K562 (cell line): ENCODE data around the gene RCOR1. TPM values are rescaled to one million over a fixed set of nuclear protein-coding genes. Genes with fewer than 3 reads are reported as not detected.

Experiments used
- CC2D1A ChIP-seq: fragments of 450-650 bp; IDR thresholded peaks from 2 replicates; pipeline ENCODE4 v1.6.1; 2017; ENCODE audit warnings: mild to moderate bottlenecking
- CREB5 ChIP-seq: fragments of 250-450 bp; sonication (Bioruptor Pico); IDR thresholded peaks from 2 replicates; pipeline ENCODE4 v1.5.0; 2020; ENCODE audit warnings: mild to moderate bottlenecking
- CREM ChIP-seq: IDR thresholded peaks from 2 replicates; pipeline ENCODE4 v1.6.1; 2014; ENCODE audit warnings: antibody characterized with exemption, low read depth
- ERF ChIP-seq: fragments of 450-650 bp; formaldehyde crosslinking; IDR thresholded peaks from 2 replicates; pipeline ENCODE4 v1.4.0; 2020; ENCODE audit warnings: mild to moderate bottlenecking, mixed read lengths
- GABPB1 ChIP-seq: sonication (generic); formaldehyde crosslinking; IDR thresholded peaks from 2 replicates; pipeline ENCODE4 v1.8.0; 2022; ENCODE audit warnings: mild to moderate bottlenecking, missing genetic modification reagents
- HDAC1 ChIP-seq, 2 experiments: fragments of 450-650 bp; IDR thresholded peaks; 2 replicates each; pipeline ENCODE4 v1.6.1; 2016 to 2017; ENCODE audit warnings: inconsistent platforms in 1 of 2, mild to moderate bottlenecking in 1 of 2, moderate library complexity in 1 of 2
- KHSRP ChIP-seq: fragments of 450-650 bp; IDR thresholded peaks from 2 replicates; pipeline ENCODE4 v1.6.1; 2017
- MAX ChIP-seq: sonication (generic); formaldehyde crosslinking; IDR thresholded peaks from 2 replicates; pipeline ENCODE4 v1.9.0; 2022; ENCODE audit warnings: mild to moderate bottlenecking, missing genetic modification reagents
- MYNN ChIP-seq, 2 experiments: sonication (generic); formaldehyde crosslinking in 1 of 2; IDR thresholded peaks; 2 replicates each; pipeline versions ENCODE4 v1.5.0 to v1.6.1; 2016 to 2020; ENCODE audit warnings: antibody characterized with exemption in 1 of 2, missing genetic modification reagents in 1 of 2
- PHF21A ChIP-seq: fragments of 450-650 bp; IDR thresholded peaks from 2 replicates; pipeline ENCODE4 v1.6.1; 2017; ENCODE audit warnings: low read depth, borderline replicate concordance
- RBM15 ChIP-seq: fragments of 200-400 bp; formaldehyde crosslinking; IDR thresholded peaks from 2 replicates; pipeline ENCODE4 v1.6.1; 2018; ENCODE audit warnings: mild to moderate bottlenecking, low read length, moderate library complexity; ENCODE audit not compliant: insufficient read depth
- RFX5 ChIP-seq: IDR thresholded peaks from 2 replicates; pipeline ENCODE4 v1.6.1; 2011; ENCODE audit warnings: low read depth, mild to moderate bottlenecking, improper control_type of control experiment, low read length
- SAFB ChIP-seq: fragments of 200-400 bp; formaldehyde crosslinking; IDR thresholded peaks from 2 replicates; pipeline ENCODE4 v1.6.1; 2017; ENCODE audit warnings: low read depth, low read length, borderline replicate concordance
- TFAP4 ChIP-seq: sonication (generic); formaldehyde crosslinking; IDR thresholded peaks from 2 replicates; pipeline ENCODE4 v1.8.0; 2022; ENCODE audit warnings: missing genetic modification reagents, mild to moderate bottlenecking, moderate library complexity, borderline replicate concordance
- ZFX ChIP-seq: sonication (generic); formaldehyde crosslinking; IDR thresholded peaks from 2 replicates; pipeline ENCODE4 v1.8.0; 2022; ENCODE audit warnings: mild to moderate bottlenecking, missing genetic modification reagents, moderate library complexity
- ZNF407 ChIP-seq: fragments of 450-650 bp; IDR thresholded peaks from 2 replicates; pipeline ENCODE4 v1.6.1; 2016; ENCODE audit warnings: low read depth
- ZNF696 ChIP-seq: fragments of 250-450 bp; sonication (Bioruptor Pico); conservative IDR thresholded peaks from 2 replicates; pipeline ENCODE4 v1.4.0; 2020; ENCODE audit warnings: mild to moderate bottlenecking, moderate library complexity
- ZNF778 ChIP-seq: fragments of 450-650 bp; formaldehyde crosslinking; IDR thresholded peaks from 2 replicates; pipeline ENCODE4 v1.4.0; 2020; ENCODE audit warnings: mild to moderate bottlenecking, moderate library complexity
- ZZZ3 ChIP-seq: fragments of 450-650 bp; IDR thresholded peaks from 2 replicates; pipeline ENCODE4 v1.6.1; 2016; ENCODE audit warnings: antibody characterized with exemption, mild to moderate bottlenecking, moderate library complexity
- polyA plus RNA-seq, 8 experiments: library from polyadenylated mRNA; depleted of rRNA in 4 of 8; stranded (reverse) in 5 of 8; unstranded in 3 of 8; fragments of >200 nt; fragmentation: Nextera tagmentation in 2 of 8; fragmentation: Illumina TruSeq in 1 of 8; extraction: Ambion mirVana in 2 of 8; extraction: Trizol in 1 of 8; gene quantifications; 2 replicates each; pipeline versions ENCODE4 v1.2.1 to v1.2.3, GENCODE V29; 2011 to 2014; ENCODE audit warnings: inconsistent platforms in 1 of 8, missing spikeins in 1 of 8
- total RNA-seq, 7 experiments: library from RNA; depleted of rRNA in 6 of 7; stranded (reverse); fragments of >200 nt in 6 of 7; fragmentation: Illumina TruSeq in 2 of 7; extraction: Trizol in 2 of 7; gene quantifications; 2 replicates each; pipeline versions ENCODE4 v1.2.1 to v1.2.3, GENCODE V29; 2011 to 2021; ENCODE audit warnings: low replicate concordance in 1 of 7

The RCOR1 gene
- total and polyA plus RNA-seq, 9 of the 15 experiments (the other 6 are each of a cell fraction or from before 2014, with no cell fraction given), result 8.5 to 47.9 (median 20.9) TPM

GRCh38 chr14:102629011-102629444 lies 36.6 kb downstream of the RCOR1 start (continued):
- TF ChIP-seq ZNF696 (CRISPR knock-in tag) (no peak), RFX5 (no peak), ZNF778 (CRISPR knock-in tag) (no peak), RBM15 (no peak), SAFB (no peak), KHSRP (no peak; the same call in 1 of the 2 replicates), TFAP4 (CRISPR knock-in tag) (0 out of 2 replicates have a peak, but pooled peaks have one; percentile 28), MAX (CRISPR knock-in tag) (0 out of 2 replicates have a peak, but pooled peaks have one; percentile 18), CREB5 (CRISPR knock-in tag) (no peak), PHF21A (no peak), ZNF407 (no peak), MYNN (IDR thresholded peaks at IDR 0.05) (no peak), MYNN (CRISPR knock-in tag; IDR thresholded peaks at IDR 0.05) (no peak), ZZZ3 (no peak), HDAC1 (IDR thresholded peaks at IDR 0.05) (peak in 1 of 2 experiments; percentile 85; a peak in 2 of 4 replicates), GABPB1 (CRISPR knock-in tag) (peak; percentile 40; the same call in 1 of the 2 replicates), CC2D1A (no peak), CREM (0 out of 2 replicates have a peak, but pooled peaks have one; percentile 24), ZFX (CRISPR knock-in tag) (no peak), ERF (CRISPR knock-in tag) (no peak)
